Activated CD4-positive, alpha-beta T cell treated with anti-CD3 and anti-CD28 coated beads, Interleukin-2, amount 50 U/mL, for 16 hours (primary cell): ENCODE results near the gene CDC42.

Experiments used
- DNase-seq: peaks from one replicate; pipeline ENCODE4 v3.0.0-alpha.2; 2020

The CDC42 gene

GRCh38 chr1:22038036-22038435 is 14.5 kb upstream of the CDC42 start:
- DNase-seq, result no peak

GRCh38 chr1:22039594-22040285 is 12.8 kb upstream of the CDC42 start:
- peak; percentile 95 for DNase-seq

- DNase-seq, result no peak
Measured at GRCh38 chr1:22040286-22040623, 12.3 kb upstream of the CDC42 start.

GRCh38 chr1:22041505-22041904 is 11.0 kb upstream of the CDC42 start:
- no peak for DNase-seq

DNA sequence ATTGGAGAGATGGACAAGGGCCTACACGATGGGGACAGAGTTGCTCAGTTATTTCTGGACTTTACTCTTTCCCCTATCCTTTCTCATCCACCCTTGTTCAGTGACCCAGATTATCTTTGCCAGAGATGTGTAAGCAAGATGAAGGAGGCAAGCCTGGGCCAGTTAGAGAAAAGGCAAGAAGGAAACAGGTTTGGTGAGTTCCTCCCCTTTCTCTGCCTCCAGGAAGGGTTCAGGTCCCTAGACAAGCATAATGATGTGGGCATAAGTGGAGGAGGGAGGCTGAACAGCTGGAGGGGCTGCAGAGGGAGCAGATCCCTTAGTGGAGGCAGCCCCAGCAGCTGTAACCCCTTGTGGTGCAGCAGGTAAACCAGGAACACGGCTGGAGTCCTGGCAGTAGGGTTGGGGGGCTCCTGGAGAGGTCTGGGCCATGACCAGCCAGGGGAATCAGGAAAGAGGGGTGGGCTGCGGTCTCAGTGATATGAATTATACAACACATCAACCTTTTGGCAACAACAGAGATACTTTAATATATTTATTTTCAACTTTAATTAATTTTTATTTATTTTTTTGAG is 9.2 kb upstream of the CDC42 start:
- no peak for DNase-seq

- no peak for DNase-seq
Measured at GRCh38 chr1:22044690-22045420, 7.7 kb upstream of the CDC42 start.

DNA sequence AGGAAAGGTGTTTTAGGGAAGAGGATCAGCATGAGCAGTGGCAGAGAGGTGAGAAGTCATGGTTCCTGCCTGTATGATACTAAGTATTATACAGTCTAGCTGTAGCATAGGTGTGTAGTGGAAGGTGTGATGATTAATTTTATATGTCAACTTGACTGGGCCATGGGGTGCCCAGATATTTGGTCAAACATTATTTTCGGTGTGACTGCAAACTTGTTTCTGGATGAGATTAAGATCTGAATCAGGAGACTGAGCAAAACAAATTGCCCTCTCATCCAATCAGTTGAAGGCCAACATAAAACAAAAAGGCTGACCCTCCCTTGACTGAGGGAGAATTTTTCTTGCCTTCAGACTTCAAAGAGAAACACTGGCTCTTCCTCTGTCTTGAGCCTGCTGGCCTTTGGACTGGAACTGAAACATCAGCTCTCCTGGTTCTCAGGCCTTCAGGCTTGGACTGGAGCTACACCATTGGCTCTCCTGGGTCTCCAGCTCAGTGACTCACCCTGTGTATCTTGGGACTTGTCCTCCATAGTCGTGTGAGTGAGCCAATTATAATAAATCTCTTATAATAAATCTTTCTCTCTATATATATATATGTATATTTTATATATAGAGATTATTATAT is 6.8 kb upstream of the CDC42 start:
- no peak for DNase-seq

DNA sequence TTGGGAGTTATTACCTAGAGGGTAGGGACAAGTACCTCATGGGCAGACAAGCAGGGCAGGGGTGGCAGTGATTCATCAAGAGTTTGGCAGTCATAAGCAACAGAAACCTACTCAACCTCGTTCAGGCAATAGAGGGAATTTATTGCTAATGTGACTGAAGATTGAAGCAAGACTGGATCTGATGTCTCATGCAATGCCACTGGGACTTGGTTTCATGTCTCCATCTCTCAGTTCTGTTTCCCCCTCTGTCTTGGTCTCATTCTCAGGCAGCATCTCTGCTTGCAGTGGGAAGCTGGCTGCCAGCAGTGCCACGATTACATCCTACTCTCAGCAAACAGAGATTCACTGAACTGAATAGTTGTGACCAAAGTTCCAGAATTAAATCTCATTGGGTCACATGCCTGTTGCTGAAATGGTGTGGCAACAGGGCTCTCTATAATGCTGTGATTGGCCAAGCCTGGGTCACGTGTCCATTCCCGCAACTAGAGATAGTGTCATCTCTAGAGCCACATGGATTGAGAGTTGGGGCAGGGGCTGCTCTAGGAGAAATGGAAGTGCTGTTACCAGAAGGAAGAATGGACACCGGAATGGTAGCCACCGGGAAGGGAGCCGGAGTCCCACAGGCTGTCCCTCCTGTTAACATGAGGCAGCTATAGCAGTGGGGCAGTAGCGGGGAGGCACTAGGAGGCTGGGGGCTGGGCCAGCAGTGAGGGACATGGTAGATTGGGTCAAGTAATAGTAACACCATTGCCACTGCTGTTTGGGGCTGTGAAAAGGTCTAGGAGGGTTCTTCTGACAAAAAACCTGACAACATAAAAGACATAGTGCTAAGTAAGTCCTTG is 3.9 kb upstream of the CDC42 start:
- DNase-seq, result peak; percentile 17

- DNase-seq, result no peak
Measured at GRCh38 chr1:22050330-22050729, 2.2 kb upstream of the CDC42 start.

DNA sequence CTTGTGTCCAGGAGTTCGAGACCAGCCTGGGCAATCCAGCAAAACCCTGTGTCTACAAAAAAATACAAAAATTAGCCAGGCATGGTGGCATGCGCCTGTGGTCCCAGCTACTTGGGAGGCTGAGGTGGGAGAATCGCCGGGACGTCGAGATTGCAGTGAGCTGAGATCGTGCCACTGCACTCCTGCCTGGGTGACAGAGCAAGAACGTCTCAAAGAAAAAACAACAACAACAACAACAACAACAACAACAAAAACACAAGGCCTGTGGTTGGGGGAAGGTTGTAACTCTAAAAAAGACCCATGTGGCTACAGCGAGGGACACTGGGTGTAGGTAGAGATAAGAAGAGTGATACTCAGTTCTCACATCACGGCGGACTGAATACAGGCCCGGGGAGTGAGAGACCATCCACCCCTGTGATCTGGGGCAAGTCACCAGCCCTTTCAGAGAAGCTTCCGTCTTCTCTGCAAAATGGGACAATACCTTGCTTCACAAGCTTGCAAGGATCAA is 848 bp upstream of the CDC42 start:
- DNase-seq, result no peak

DNA sequence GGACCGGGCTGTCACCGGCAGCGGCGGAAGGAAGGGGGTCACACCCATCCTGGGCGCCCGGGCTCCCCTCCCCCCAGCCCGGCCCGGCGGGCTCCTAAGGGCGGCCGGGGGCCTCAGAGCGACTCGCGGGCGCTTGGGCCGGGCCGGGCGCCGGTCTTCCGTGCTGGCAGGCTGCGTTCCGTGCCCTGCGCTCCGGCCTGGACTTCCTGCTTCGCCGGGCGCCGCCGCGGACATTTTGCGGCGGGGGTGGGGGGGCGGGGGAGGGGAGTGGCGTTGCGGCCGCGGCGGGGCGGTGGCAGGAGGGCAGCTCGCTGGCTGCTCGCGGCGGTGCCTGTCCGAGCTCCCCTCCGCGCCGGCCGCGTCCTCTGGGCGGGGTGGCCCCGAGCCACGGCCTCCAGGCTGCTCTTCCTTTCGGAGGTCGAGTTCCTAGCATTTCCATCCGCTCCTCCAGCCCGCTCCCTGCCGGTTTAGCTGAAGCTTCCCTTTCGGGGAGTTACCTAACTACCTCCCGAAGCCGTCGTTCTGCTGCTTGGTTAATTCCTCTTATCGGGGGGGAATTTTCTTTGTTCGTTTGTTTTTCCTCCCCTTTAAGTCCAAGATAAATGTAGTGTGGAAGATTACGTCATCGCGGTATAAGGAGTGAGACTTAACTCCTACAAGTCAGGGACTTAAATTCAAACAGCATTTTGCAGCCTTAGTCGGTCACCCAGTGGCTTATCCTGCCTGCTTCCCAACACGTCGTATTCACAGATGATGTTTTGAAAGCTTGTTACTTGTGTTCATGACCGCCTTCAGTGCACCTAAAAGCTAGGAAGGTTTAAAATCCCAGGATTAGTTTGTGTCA is 730 bp downstream of the CDC42 start:
- DNase-seq, result peak; percentile 51

- peak; percentile 20 for DNase-seq
Measured at GRCh38 chr1:22053861-22054770, 1.6 kb downstream of the CDC42 start.

DNA sequence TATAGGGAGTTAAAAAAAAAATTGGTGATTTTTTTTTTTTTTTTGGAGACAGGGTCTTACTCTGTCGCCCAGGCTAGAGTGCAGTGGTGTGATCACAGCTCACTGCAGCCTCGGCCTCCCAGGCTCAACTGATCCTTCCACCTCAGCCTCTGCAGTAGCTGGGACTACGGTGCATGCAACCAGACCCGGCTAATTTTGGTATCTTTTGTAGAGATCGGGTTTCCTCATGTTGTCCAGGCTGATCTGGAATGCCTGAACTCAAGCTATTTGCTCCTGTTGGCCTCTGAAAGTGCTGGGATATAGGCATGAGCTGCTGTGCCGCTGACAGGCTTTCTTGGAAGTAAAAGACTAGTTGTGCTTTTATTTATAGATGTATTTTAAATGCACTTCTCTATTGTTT is 3.0 kb downstream of the CDC42 start:
- DNase-seq, result no peak

DNA sequence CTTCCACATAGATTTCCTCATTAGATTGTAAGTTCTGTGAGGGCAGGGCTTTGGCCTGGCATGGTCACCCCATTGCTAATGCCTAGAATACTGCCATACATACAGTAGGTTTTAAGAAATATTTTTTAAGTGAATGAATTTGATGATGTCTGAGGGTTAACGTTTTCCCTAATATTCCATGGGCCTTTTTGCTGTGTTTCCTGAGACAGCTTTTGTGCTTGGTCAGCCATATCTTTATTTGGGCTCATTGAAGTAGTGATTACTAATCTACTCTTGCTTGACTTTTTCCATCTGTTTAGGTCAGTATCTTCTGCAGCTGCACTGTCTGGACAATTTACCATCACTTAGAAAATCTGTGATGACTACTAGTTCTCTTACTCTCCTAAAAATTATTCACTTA is 3.5 kb downstream of the CDC42 start:
- DNase-seq, result no peak

DNA sequence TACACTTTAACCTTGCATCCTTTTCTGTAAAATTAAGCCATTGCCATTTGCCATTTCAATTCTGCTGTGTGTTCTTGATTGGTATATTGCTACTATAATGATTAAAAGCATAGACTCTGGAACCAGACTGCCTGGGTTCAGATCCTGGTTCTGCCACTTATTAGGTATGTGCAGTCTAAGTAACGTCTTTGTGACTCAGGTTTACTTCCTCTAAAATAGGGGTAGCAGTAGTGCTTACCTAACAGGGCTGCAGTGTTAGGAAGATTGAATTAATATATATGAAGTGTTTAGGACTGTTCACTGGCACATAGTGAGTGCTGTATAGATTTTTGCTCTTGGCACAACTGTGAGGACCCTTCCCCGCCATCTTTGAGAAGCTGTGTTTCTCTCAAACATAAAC is 4.4 kb downstream of the CDC42 start:
- DNase-seq, result no peak

DNA sequence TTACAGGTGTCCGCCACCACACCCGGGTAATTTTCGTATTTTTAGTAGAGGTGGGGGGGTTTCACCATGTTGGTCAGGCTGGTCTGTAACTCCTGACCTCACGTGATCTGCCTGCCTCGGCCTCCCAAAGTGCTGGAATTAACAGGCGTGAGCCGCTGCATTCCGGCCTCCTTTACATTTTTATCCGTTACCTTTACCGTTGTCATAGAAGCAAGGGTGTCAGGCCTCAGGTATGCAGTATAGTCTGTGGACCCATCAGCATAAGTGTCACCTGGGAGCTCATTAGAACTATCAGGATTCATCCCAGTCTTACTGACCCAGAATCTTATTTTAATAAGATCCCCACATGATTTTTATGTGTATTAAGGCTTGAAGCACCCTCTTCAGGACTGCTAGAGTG is 5.4 kb downstream of the CDC42 start:
- no peak for DNase-seq

- DNase-seq, result no peak
Measured at GRCh38 chr1:22064751-22065402, 12.4 kb downstream of the CDC42 start.

GRCh38 chr1:22071511-22071910 is 19.0 kb downstream of the CDC42 start:
- DNase-seq, result no peak

DNA sequence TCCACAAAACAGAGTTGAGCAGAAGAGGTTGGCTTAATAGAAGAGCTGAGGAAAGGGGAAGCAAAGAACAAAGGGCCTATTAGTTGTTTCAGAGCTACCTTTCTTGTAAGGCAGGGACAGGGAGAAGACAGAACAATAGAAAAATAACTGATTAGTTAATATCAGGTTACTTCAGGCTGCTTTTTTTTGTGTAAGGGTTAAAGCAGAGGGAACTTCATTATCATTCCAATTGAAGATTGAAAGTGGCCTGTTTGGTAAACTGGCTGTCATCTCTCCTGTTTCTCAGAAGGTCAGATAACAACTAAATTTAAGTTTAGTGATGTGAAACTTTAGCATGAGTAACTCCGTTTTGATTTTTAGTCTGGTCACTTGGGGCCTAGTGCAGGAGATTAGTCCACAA is 22.3 kb downstream of the CDC42 start:
- DNase-seq, result no peak

- DNase-seq, result no peak
Measured at GRCh38 chr1:22075718-22076117, 23.2 kb downstream of the CDC42 start.
